GM19468 (cell line): Measurements from ENCODE around the gene SLC29A1.
"Not testable (repeated sequence)": the region's sequence is repeated elsewhere in the genome, so short reads cannot be mapped to it uniquely, and the experiment has no call there.

Experiments
- ATAC-seq: cut with Tn5 transposase; IDR thresholded peaks from one replicate; pipeline ENCODE4 v1.9.1; 2021; ENCODE audit warnings: mild to moderate bottlenecking, moderate library complexity, moderate number of reproducible peaks; ENCODE audit not compliant: unreplicated experiment; ENCODE audit errors: extremely low read depth

Gene SLC29A1

DNA sequence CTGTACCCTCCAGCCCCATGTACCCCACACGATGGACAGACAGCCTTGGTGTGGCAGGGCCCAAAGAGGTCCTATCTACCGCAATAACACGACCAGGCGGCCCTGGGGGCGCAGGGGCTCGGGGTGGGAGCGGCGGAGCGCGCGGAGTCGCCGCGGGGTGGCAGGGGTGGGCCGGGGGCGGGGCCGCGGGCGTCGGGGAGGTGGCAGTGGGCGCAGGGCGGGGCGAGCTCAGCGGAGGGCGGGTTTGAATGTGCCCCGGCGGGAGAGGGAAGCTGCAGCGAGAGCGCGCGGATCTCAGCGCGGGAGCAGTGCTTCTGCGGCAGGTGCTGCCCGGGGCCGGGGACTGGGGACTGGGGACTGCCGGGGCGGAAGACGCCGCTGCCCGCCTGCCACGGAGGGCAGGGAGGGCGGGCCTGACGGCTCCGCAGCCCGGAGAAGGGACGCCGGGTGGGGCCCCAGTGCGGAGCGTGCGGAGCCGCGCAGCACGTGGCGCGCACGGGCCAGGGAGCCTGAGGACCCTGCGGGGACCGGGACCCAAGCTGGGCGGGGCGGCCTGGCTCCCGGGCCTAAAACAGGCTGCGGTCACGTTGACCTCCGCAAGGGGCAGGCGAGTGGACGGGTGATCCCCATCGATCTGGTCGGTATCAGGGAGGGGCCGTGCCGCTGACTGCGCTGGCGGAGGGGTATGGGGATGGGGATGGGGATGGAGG is at the start of gene SLC29A1:
Gene SLC29A1 (plus strand): TSS at position 277 of the 710 bp plus-strand sequence. CDS start 3,719 bp downstream, outside the sequence.
- peak; percentile 35 for ATAC-seq

GRCh38 chr6:44176130-44176761 is 47.1 kb upstream of the SLC29A1 start:
- ATAC-seq, result no peak

- no peak for ATAC-seq
Observed at GRCh38 chr6:44176762-44177509, 46.5 kb upstream of the SLC29A1 start.

GRCh38 chr6:44177691-44178423 is 45.5 kb upstream of the SLC29A1 start:
- no peak for ATAC-seq

DNA sequence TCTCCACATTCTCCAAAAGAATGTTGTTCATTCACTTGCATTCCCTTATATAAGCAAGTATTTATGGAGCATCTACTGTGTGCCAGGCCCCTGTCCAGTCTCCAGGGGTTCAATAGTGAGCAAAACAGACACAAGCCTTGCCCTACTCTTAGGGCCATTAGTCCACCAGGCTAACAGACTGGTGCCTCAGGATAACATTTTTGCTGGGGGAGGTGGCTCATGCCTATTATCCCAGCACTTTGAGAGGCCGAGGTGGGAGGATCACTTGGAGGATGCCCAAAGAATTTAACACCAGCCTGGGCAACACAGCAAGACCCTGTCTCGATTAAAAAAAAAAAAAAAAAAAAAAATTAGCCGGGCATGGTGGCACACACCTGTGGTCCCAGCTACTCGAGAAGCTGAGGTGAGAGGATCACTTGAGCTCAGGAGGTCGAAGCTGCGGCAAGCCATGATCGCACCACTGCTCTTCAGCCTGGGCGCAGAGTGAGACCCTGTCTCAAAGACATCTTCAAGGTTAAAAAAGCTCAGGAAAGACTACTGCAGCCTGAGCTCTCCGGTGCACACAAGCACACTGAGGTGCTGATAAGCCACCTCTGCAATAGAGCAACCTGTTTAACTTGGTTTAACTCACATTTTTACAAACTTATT is 44.8 kb upstream of the SLC29A1 start:
- no peak for ATAC-seq

DNA sequence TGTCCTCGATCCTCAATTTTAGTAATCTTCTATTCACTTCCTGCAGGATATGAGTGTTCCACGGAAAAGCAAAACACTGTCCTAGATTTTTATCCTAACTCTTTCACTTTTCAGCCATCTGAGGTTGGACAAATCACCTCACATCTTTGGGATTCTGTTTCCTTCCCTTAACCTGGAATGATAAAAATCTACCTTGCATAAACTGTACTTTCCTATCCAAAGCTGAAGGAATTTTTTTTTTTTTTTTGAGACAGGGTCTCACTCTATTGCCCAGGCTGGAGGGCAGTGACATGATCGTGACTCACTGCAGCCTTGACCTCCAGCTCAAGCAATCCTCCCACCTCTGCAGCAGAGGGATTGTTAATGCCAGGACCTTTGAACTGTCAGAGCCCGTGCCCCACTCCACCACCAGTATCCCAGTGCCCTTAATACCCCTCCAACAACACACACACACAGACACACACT is 44.3 kb upstream of the SLC29A1 start:
- ATAC-seq, result no peak

DNA sequence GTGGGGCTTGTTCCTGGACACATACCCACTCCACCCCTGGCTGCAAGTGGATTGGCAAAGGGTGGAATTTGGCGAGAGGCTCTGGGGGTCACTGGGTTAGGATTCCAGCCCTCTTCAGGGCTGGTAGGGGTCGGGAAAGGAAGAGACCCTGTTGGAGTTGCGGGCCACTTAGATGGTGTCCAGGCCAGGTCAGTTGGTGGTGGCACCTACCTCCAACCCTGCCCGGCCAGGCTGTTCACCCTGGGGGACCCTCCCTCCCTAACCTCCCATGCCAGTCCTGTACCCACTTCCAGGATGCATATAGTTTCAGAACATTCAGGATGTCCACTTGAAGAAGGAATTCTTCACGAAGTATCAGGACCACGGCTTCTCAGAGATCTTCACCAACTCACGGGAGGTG is 43.7 kb upstream of the SLC29A1 start:
- ATAC-seq, result no peak

DNA sequence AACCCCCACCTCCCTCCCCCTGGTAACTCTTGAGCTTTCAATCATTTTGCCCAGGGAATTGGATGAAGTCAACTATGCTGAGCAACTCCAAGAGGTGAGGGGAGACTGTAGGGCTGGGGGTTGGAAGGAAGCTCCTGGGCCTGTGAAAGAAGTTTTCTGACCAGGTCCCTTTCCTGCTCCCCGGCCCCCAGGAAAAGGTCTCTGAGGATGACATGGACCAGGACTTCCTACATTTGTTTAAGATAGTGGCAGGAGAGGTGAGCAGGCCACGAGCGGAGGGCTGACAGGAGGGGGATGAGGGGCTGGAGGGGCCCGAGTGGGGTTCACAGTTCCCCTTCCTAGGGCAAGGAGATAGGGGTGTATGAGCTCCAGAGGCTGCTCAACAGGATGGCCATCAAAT is 43.0 kb upstream of the SLC29A1 start:
- no peak for ATAC-seq

- no peak for ATAC-seq
Observed at GRCh38 chr6:44180886-44181285, 42.5 kb upstream of the SLC29A1 start.

DNA sequence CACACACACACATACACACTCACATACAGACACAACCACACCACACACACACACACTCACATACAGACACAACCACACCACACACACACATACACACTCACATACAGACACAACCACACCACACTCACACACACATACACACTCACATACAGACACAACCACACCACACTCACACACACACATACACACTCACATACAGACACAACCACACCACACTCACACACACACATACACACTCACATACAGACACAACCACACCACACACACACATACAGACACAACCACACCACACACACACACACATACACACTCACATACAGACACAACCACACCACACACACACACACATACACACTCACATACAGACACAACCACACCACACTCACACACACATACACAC is 41.6 kb upstream of the SLC29A1 start:
- ATAC-seq, result not testable (repeated sequence)

DNA sequence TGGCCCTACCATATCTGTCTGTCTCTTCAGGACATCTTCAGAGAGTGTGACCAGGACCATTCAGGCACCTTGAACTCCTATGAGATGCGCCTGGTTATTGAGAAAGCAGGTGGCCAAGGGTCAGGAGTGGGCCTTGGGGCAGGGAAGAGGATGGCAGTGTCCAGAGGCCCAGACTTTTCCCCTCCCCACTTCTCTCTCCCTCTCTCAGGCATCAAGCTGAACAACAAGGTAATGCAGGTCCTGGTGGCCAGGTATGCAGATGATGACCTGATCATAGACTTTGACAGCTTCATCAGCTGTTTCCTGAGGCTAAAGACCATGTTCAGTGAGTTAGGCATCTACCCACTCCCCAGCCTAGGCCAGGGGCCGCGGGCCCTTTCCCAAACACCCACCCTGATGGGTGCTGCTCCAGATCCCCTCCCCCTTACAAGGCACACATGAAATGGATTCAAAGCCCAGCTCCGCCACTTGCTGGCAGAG is 40.4 kb upstream of the SLC29A1 start:
- no peak for ATAC-seq

DNA sequence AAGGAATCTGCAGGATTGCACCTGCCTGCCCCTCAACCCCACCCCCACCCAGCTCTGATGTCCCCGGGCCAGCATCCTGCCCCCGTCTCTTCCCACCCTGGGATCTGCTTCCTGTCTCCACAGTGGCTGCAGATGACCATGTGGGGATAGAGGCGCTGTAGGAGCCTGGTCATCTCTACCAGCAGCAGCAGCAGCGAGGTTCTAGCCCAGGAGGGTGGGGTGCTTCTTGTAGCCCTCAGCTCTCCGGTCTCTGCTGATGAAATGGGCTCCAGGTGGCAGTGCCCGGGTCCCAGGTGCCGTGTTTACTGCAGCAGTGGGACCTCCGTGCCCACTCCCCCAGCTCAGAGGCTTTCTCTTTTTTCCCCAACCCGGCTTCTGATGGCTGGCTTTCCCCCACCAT is 39.6 kb upstream of the SLC29A1 start:
- no peak for ATAC-seq

GRCh38 chr6:44185356-44185755 is 38.0 kb upstream of the SLC29A1 start:
- not testable (repeated sequence) for ATAC-seq

GRCh38 chr6:44185953-44186634 is 37.3 kb upstream of the SLC29A1 start:
- no peak for ATAC-seq

DNA sequence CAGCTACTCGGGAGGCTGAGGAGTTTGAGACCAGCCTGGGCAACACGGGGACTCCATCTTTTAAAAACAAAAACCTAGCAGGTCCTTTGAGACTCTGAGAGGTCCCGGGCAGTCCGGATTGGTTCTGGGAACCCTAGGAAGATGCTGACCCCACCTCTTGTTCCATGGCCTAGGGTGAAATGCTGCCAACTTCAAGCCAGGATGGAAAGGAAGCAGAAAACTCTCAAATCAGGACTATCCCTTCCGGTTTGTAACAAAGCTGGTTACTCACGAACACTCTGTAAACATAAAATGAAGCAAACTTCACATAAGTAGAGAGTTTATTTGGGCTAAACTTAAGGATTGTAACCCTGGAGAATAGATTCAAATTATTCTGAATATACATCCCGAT is 36.8 kb upstream of the SLC29A1 start:
- ATAC-seq, result no peak

GRCh38 chr6:44188819-44189218 is 34.6 kb upstream of the SLC29A1 start:
- no peak for ATAC-seq

GRCh38 chr6:44189257-44189656 is 34.1 kb upstream of the SLC29A1 start:
- no peak for ATAC-seq

DNA sequence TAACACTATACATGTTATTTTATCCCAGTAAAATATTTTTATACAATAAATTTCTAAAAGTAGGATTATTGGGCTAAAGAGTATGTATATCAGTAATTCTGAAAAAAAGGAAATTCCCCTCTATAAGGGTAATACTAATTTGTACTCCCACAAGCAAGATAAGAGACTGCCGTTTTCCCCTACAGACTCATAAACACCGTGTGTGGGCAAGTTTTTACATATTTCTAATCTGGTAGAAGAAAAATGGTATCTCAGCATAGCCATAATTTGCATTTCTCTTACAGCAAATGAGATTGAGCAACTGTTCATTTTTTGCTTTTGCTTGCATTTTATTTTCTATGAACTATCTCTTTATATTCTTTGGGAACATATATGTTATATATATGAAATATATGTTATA is 32.7 kb upstream of the SLC29A1 start:
- ATAC-seq, result no peak

- ATAC-seq, result no peak
Observed at GRCh38 chr6:44192428-44193041, 30.9 kb upstream of the SLC29A1 start.
